GM12873 (cell line): ENCODE data around the gene CD59.

Source experiments
- CTCF ChIP-seq: IDR thresholded peaks from 2 replicates; pipeline ENCODE4 v1.5.1; 2012; ENCODE audit warnings: low read depth, mild to moderate bottlenecking, moderate library complexity, low read length, control low read depth; ENCODE audit not compliant: insufficient read depth; ENCODE audit errors: missing control alignments

The CD59 gene

GRCh38 chr11:33658195-33658900 lies 77.9 kb downstream of the CD59 start:
- no peak for TF ChIP-seq CTCF

DNA sequence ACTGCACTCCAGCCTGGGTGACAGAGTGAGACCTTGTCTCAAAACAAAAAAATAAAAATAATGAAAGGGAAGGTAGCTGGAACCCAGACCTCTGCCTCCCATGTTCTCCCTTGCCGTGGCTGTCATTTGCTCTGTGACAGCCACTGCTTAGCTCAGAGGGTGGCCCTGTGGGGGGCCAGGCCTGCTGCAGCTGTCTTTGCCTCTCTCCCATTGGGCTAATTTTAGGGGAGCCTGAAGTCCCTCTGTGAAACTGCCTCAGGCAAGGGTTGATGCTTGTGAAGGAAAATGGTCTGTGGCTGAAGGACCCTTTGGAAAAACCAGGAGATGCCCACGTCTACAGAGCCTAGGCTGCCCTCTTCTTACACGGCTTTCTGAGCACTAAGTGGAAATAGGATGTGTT lies 78.5 kb downstream of the CD59 start:
- no peak for TF ChIP-seq CTCF

GRCh38 chr11:33656768-33657167 lies 79.5 kb downstream of the CD59 start:
- no peak for TF ChIP-seq CTCF

GRCh38 chr11:33655842-33656600 lies 80.2 kb downstream of the CD59 start:
- TF ChIP-seq CTCF: no peak

DNA sequence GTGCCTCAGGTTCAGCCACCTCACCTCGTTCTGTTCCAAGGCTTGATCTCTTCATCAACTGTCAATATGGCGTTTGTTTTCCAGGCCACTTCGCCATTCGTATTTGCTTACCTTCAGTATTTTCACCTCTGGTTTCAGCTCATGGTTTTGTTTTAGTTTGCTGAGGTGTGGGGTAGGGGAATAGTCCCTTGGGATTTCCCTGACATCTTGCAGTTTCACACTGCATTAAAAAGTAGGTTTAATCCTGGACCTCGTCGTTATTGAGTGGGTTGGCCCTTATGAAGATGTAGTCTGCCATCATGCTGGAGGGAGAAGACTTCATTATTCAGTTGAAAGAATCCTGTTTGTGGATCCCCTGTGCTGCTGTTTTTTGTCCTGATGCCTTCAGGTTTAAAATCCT lies 81.6 kb downstream of the CD59 start:
- TF ChIP-seq CTCF: no peak
